Measurements from ENCODE around the gene GOLGA1.

DNA sequence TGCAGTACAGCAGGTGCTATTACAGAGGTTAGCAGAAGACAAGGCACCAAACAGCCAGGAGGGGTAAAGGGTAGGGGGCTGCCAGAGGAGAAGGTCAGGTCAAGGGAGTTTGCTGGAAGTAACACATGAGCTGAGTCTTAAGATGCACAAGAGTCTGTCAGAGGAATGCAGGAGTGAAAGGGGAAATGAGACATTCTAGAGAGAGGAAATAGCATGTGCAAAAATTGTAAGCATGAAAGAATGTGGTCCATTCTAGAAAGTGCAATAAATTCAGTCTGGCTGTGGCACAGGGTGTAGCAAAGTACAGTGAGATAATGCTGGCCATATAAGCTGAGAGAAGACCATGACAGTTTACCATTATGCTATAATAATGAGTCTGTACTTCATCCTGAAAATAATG is 6.6 kb downstream of the GOLGA1 start:
- TF ChIP-seq, protein P1, sequence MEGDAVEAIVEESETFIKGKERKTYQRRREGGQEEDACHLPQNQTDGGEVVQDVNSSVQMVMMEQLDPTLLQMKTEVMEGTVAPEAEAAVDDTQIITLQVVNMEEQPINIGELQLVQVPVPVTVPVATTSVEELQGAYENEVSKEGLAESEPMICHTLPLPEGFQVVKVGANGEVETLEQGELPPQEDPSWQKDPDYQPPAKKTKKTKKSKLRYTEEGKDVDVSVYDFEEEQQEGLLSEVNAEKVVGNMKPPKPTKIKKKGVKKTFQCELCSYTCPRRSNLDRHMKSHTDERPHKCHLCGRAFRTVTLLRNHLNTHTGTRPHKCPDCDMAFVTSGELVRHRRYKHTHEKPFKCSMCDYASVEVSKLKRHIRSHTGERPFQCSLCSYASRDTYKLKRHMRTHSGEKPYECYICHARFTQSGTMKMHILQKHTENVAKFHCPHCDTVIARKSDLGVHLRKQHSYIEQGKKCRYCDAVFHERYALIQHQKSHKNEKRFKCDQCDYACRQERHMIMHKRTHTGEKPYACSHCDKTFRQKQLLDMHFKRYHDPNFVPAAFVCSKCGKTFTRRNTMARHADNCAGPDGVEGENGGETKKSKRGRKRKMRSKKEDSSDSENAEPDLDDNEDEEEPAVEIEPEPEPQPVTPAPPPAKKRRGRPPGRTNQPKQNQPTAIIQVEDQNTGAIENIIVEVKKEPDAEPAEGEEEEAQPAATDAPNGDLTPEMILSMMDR (IDR thresholded peaks at IDR 0.05; ENCODE audit: insufficient read depth, low read length), result no peak
- TF ChIP-seq, protein P2, sequence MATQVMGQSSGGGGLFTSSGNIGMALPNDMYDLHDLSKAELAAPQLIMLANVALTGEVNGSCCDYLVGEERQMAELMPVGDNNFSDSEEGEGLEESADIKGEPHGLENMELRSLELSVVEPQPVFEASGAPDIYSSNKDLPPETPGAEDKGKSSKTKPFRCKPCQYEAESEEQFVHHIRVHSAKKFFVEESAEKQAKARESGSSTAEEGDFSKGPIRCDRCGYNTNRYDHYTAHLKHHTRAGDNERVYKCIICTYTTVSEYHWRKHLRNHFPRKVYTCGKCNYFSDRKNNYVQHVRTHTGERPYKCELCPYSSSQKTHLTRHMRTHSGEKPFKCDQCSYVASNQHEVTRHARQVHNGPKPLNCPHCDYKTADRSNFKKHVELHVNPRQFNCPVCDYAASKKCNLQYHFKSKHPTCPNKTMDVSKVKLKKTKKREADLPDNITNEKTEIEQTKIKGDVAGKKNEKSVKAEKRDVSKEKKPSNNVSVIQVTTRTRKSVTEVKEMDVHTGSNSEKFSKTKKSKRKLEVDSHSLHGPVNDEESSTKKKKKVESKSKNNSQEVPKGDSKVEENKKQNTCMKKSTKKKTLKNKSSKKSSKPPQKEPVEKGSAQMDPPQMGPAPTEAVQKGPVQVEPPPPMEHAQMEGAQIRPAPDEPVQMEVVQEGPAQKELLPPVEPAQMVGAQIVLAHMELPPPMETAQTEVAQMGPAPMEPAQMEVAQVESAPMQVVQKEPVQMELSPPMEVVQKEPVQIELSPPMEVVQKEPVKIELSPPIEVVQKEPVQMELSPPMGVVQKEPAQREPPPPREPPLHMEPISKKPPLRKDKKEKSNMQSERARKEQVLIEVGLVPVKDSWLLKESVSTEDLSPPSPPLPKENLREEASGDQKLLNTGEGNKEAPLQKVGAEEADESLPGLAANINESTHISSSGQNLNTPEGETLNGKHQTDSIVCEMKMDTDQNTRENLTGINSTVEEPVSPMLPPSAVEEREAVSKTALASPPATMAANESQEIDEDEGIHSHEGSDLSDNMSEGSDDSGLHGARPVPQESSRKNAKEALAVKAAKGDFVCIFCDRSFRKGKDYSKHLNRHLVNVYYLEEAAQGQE (IDR thresholded peaks at IDR 0.05; ENCODE audit: insufficient replicate concordance, low read depth), result no peak
- no peak for TF ChIP-seq POLR2AphosphoS5 (IDR thresholded peaks at IDR 0.05; ENCODE audit: low read depth)

All from HL-60 (cell line).